Thoracic aorta (tissue), 2 donors: ENCODE data around the gene TOP3A. TPM values are rescaled to one million over a fixed set of nuclear protein-coding genes. Genes with fewer than 3 reads are reported as not detected.
"Not testable (repeated sequence)": the region's sequence is repeated elsewhere in the genome, so short reads cannot be mapped to it uniquely, and the experiment has no call there.

ENCODE experiments used
- ATAC-seq: fragments of 150-250 bp; one replicate; pipeline ENCODE4 v1.8.0; 2017; ENCODE audit warnings: low read depth; ENCODE audit not compliant: insufficient number of reproducible peaks, low FRiP score
- DNase-seq: peaks from one replicate; pipeline ENCODE4 v3.0.0-alpha.2; 2020; ENCODE audit warnings: low spot score
- H3K27ac ChIP-seq, 2 donors: fragments of 200-600 bp; sonication (generic); 1 replicate in 1 of 2; 2 replicates in 1 of 2; pipeline ENCODE4 v1.5.1; 2016; ENCODE audit warnings: mild to moderate bottlenecking in 2 of 2, moderate library complexity in 2 of 2
- H3K27me3 ChIP-seq: fragments of 200-600 bp; sonication (generic); replicated peaks from 2 replicates; pipeline ENCODE4 v1.6.0; 2016; ENCODE audit warnings: mild to moderate bottlenecking; ENCODE audit not compliant: insufficient read depth
- H3K36me3 ChIP-seq: fragments of 200-600 bp; sonication (generic); one replicate; pipeline ENCODE4 v1.5.1; 2016
- H3K4me1 ChIP-seq, 2 donors: fragments of 200-600 bp; sonication (generic); 1 replicate in 1 of 2; 2 replicates in 1 of 2; pipeline versions ENCODE4 v1.5.1 to v1.6.0; 2016; ENCODE audit warnings: low read depth in 2 of 2, mild to moderate bottlenecking in 1 of 2; ENCODE audit not compliant: control insufficient read depth in 1 of 2
- H3K4me3 ChIP-seq: fragments of 200-600 bp; sonication (generic); 2 replicates; pipeline ENCODE4 v1.5.1; 2016; ENCODE audit warnings: mild to moderate bottlenecking
- H3K9me3 ChIP-seq: fragments of 200-600 bp; sonication (generic); 2 replicates; pipeline ENCODE4 v1.5.1; 2016
- total RNA-seq, 2 donors: library from RNA; depleted of rRNA; stranded (reverse); fragments of >200 nt; gene quantifications; one replicate each; pipeline versions ENCODE4 v1.1.0 to v1.2.3, GENCODE V29; 2016
- TF ChIP-seq, protein P1 (sequence below): fragments of 200-600 bp; sonication (generic); IDR thresholded peaks from one replicate; pipeline ENCODE4 v1.5.1; 2019; ENCODE audit warnings: antibody characterized with exemption

Gene TOP3A
- total RNA-seq, 2 donors from 2014 or later = 33.4 to 54.6 TPM

DNA sequence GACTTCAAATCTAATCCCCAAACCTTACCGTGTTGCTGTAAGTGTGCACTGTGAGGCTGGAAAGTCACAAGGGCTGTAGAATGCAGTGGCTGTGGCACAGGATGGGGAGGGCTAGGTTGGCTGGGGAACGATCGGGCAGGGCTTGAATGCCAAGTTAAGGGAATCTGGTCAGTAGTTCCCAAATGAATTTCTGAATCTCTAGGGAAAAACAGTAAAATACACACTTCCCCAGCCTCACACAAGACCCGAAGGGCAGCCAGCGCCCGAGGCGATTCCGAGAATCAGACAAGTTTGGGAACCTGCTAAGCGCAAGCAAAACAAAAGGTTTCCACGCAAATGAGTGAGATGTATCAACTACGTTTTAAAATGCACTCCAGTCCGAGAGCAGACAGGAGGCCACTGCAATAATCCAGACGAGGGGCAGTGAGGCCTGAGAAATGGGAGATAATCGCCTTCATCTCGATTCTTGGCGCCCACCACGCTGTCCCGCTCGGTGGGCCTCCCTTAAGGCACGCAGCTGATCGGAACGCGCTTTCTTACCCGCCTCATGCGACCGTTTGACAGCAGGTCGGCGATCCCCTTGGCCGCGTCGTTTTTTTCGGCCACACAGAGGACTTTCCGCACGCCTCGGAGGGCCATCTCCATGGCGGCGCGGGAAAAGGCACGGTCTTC lies 599 bp downstream of the TOP3A start:
- no peak for DNase-seq
- Histone ChIP-seq H3K27ac (peak overlapping the region; percentile 87 to 91), H3K9me3 (no peaks in the 10 kb centered on the region), H3K36me3 (no peaks in the 10 kb centered on the region), H3K4me1 (peaks cover 31 to 58% of the 10 kb centered on the region in 2 donors), H3K27me3 (no peaks in the 10 kb centered on the region), H3K4me3 (peak overlapping the region; percentile 91)
- ATAC-seq = no peak
- TF ChIP-seq, protein P1, sequence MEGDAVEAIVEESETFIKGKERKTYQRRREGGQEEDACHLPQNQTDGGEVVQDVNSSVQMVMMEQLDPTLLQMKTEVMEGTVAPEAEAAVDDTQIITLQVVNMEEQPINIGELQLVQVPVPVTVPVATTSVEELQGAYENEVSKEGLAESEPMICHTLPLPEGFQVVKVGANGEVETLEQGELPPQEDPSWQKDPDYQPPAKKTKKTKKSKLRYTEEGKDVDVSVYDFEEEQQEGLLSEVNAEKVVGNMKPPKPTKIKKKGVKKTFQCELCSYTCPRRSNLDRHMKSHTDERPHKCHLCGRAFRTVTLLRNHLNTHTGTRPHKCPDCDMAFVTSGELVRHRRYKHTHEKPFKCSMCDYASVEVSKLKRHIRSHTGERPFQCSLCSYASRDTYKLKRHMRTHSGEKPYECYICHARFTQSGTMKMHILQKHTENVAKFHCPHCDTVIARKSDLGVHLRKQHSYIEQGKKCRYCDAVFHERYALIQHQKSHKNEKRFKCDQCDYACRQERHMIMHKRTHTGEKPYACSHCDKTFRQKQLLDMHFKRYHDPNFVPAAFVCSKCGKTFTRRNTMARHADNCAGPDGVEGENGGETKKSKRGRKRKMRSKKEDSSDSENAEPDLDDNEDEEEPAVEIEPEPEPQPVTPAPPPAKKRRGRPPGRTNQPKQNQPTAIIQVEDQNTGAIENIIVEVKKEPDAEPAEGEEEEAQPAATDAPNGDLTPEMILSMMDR = no peak

DNA sequence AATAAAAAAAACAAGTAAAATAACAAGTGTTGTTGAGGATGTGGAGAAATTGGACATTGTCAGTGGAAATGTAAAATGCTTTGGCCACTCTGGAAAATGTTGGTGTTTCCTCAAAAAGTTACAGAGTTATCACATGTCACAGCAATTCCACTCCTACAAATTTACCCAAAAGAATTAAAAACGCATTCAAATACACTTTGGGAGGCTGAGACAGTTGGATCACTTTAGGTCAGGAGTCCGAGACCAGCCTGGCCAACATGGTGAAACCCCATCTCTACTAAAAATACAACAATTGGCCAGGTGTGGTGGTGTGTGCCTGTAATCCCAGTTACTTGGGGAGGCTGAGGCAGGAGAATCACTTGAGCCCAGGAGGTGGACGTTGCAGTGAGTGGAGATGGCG lies 5.6 kb downstream of the TOP3A start:
- peaks cover 21% of the 10 kb centered on the region for H3K36me3 ChIP-seq
- no peaks in the 10 kb centered on the region for H3K27me3 ChIP-seq
- TF ChIP-seq, protein P1 = no peak
- H3K27ac ChIP-seq = no peak overlapping the region
- ATAC-seq (no peak), DNase-seq (no peak)
- peaks cover 8 to 22% of the 10 kb centered on the region in 2 donors for H3K4me1 ChIP-seq
- H3K4me3 ChIP-seq = no peak overlapping the region
- H3K9me3 ChIP-seq = no peaks in the 10 kb centered on the region

DNA sequence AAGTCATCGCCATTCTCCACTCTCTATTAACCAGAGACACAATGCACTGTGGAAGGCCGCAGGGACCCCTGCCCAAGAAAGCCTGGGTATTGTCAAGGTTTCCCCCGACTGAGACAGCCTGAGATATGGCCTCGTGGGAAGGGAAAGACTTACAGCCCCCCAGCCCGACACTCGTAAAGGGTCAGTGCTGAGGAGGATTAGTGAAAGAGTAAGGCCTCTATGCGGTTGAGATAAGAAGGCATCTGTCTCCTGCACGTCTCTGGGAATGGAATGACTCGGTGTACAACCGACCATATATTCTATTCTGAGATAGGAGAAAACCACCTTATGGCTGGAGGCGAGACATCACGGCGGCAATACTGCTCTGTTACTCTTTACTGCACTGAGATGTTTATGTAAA lies 11.6 kb downstream of the TOP3A start:
- H3K36me3 ChIP-seq = peaks cover 60% of the 10 kb centered on the region
- not testable (repeated sequence) for H3K27me3 ChIP-seq, H3K4me1 ChIP-seq, H3K27ac ChIP-seq, H3K9me3 ChIP-seq, ATAC-seq, DNase-seq, H3K4me3 ChIP-seq

DNA sequence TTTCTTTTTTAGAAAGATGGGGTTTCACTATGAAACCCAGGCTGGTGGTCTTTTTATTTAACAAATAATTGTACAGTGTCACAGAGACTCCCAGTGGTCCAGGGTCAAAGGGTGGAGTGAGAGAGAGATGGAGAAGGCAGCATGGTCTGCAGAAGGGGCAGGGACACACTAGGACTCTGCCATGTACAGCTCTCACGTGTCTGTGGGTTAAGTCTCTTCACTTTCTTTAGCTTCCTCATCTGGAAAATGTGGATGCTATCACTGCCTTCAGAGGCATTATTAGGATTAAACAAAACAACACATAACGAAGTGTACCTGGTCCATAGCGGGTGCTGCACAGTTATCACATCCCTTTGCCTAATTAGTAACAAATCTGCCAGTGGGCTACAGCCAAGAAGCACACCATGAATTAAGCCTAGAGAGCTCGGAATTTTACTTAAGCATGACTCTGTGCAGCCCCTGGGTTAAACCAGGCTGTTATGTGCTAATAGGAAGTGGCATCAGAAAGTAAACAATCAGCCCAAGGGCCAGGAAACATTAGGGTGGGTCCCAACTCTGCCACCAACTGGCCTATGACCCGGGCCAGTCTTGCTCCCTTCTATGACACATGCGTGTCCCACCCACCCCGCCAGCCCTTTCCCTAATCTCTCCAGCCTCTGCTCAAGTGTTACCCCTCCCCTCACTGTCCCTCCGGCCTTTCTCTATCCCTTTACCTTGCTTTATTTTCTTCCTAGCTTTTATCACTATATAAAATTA lies 13.9 kb downstream of the TOP3A start:
- no peaks in the 10 kb centered on the region for H3K4me1 ChIP-seq
- H3K27ac ChIP-seq = no peak overlapping the region
- no peaks in the 10 kb centered on the region for H3K27me3 ChIP-seq
- H3K4me3 ChIP-seq = no peak overlapping the region
- ATAC-seq (no peak), DNase-seq (no peak)
- H3K9me3 ChIP-seq = no peaks in the 10 kb centered on the region
- TF ChIP-seq, protein P1 = no peak
- peaks cover 56% of the 10 kb centered on the region for H3K36me3 ChIP-seq

DNA sequence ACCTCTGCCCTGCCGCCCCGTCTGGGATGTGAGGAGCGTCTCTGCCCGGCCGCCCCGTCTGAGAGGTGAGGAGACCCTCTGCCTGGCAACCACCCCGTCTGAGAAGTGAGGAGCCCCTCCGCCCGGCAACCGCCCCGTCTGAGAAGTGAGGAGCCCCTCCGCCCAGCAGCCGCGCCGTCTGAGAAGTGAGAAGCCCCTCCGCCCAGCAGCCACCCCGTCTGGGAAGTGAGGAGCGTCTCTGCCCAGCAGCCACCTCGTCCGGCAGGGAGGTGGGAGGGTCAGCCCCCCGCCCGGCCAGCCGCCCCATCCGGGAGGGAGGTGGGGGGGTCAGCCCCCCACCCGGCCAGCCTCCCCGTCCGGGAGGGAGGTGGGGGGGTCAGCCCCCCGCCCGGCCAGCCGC lies 16.7 kb downstream of the TOP3A start:
- DNase-seq = not testable (repeated sequence)

DNA sequence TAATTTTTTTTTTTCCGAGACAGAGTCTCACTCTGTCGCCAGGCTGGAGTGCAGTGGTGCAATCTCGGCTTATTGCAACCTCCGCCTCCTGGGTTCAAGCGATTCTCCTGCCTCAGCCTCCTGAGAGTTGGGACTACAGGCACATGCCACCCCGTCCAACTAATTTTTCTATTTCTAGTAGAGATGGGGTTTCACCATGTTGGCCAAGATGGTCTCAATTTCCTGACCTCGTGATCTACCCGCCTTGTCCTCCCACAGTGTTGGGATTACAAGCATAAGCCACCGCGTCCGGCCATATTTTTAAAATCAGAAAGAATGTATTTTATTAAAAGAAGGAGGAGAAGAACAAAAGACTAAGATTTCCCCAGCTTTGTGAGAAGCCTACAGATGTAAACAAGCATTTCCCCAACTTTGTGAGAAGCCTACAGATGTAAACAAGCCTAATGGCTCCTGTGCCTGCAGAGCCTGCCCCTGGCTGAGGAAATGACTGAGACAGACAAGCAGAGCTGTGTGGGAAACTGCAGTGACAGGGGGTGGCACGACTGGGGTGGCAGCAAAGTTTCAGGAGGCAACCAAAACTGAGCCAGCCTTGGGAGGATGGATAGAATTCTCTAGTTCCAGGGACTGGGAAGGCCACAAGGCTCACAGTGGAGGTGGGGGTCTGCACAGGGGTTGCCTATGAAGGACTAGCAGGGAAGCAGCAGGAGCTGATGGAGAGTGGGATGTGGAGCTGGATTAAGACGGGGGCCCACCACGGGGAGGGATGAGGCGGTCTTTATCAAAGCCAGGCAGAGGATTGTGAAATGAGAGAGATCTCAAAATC lies 22.9 kb downstream of the TOP3A start:
- ATAC-seq = no peak
- TF ChIP-seq, protein P1 = no peak
- H3K27ac ChIP-seq = no peak overlapping the region
- peaks cover 45% of the 10 kb centered on the region for H3K36me3 ChIP-seq
- no peak for DNase-seq
- no peaks in the 10 kb centered on the region for H3K9me3 ChIP-seq
- no peak overlapping the region for H3K4me3 ChIP-seq
- no peaks in the 10 kb centered on the region for H3K4me1 ChIP-seq
- H3K27me3 ChIP-seq = no peaks in the 10 kb centered on the region

More for the DNA sequence above, 16.7 kb downstream of the TOP3A start:
- not testable (repeated sequence) for H3K4me1 ChIP-seq, H3K4me3 ChIP-seq, H3K27me3 ChIP-seq, ATAC-seq, H3K9me3 ChIP-seq, H3K27ac ChIP-seq
- peaks cover 40% of the 10 kb centered on the region for H3K36me3 ChIP-seq
